K562 (cell line): Measurements from ENCODE around the gene C1orf50.

Source experiments
- CHD2 ChIP-seq: IDR thresholded peaks from 2 replicates; pipeline ENCODE4 v1.6.1; 2011; ENCODE audit warnings: low read depth, low read length
- CTCF ChIP-seq, 3 experiments: IDR thresholded peaks in 2 of 3; conservative IDR thresholded peaks in 1 of 3; 2 replicates each; pipeline ENCODE4 v1.5.1; 2011 to 2012; ENCODE audit warnings: low read length in 3 of 3, mild to moderate bottlenecking in 3 of 3, control low read depth in 2 of 3, improper control_type of control experiment in 1 of 3, inconsistent platforms in 1 of 3, low read depth in 1 of 3, mixed read lengths in 1 of 3, moderate library complexity in 1 of 3; ENCODE audit not compliant: insufficient read depth in 2 of 3
- FOXO4 ChIP-seq: fragments of 450-650 bp; formaldehyde crosslinking; IDR thresholded peaks from 2 replicates; pipeline ENCODE4 v1.4.0; 2020; ENCODE audit warnings: mild to moderate bottlenecking, moderate library complexity
- HEY1 ChIP-seq: fragments of 250-450 bp; sonication (Bioruptor Pico); IDR thresholded peaks from 2 replicates; pipeline ENCODE4 v1.5.0; 2020; ENCODE audit warnings: mild to moderate bottlenecking, moderate library complexity, borderline replicate concordance
- MLLT1 ChIP-seq, 2 experiments: fragments of 450-650 bp; IDR thresholded peaks; 2 replicates each; pipeline ENCODE4 v1.6.1; 2016
- MTA1 ChIP-seq: fragments of 450-650 bp; IDR thresholded peaks from 2 replicates; pipeline ENCODE4 v1.6.1; 2017; ENCODE audit warnings: borderline replicate concordance
- POLR2A ChIP-seq: fragments of 450-650 bp; conservative IDR thresholded peaks from 2 replicates; pipeline ENCODE4 v1.6.1; 2016
- POLR2AphosphoS2 ChIP-seq: IDR thresholded peaks from 2 replicates; pipeline ENCODE4 v1.6.1; 2012; ENCODE audit warnings: low read length, improper control_type of control experiment
- REST ChIP-seq, 2 experiments: fragments of 450-650 bp; formaldehyde crosslinking in 1 of 2; IDR thresholded peaks; 2 replicates each; pipeline versions ENCODE4 v1.4.0 to v1.6.1; 2014 to 2020; ENCODE audit warnings: mild to moderate bottlenecking in 2 of 2, borderline replicate concordance in 1 of 2, low read depth in 1 of 2
- SMARCA5 ChIP-seq: fragments of 450-650 bp; IDR thresholded peaks from 2 replicates; pipeline ENCODE4 v1.6.1; 2016
- ZBTB1 ChIP-seq: sonication (generic); formaldehyde crosslinking; IDR thresholded peaks from 2 replicates; pipeline ENCODE4 v1.8.1; 2023; ENCODE audit warnings: missing genetic modification reagents, low read depth, mild to moderate bottlenecking, borderline replicate concordance
- ZBTB5 ChIP-seq: fragments of 450-650 bp; IDR thresholded peaks from 2 replicates; pipeline ENCODE4 v1.6.1; 2017; ENCODE audit warnings: antibody characterized with exemption
- ZNF274 ChIP-seq: IDR thresholded peaks from 2 replicates; pipeline ENCODE4 v1.6.1; 2011; ENCODE audit warnings: low read depth, mild to moderate bottlenecking, low read length, moderate library complexity, borderline replicate concordance
- ZNF512 ChIP-seq: IDR thresholded peaks from 2 replicates; pipeline ENCODE4 v1.6.1; 2016; ENCODE audit warnings: missing genetic modification characterization, missing compliant biosample characterization

GRCh38 chr1:42723511-42723910 lies 43.5 kb upstream of the C1orf50 start:
- TF ChIP-seq REST (IDR thresholded peaks at IDR 0.05; ENCODE audit: borderline replicate concordance) (no peak), REST (CRISPR knock-in tag; IDR thresholded peaks at IDR 0.05; ENCODE audit: low read depth) (no peak), CTCF (IDR thresholded peaks at IDR 0.05 in 2 of 3, conservative IDR thresholded peaks at IDR 0.05 in 1 of 3; ENCODE audit: insufficient read depth in 2 of 3, low read depth in 1 of 3, low read length in 3 of 3) (no peak), SMARCA5 (no peak), ZBTB5 (no peak), ZNF274 (no peak), POLR2AphosphoS2 (no peak), POLR2A (no peak), MLLT1 (IDR thresholded peaks at IDR 0.05) (no peak), CHD2 (no peak), MTA1 (no peak), HEY1 (no peak), ZBTB1 (no peak), ZNF512 (no peak), FOXO4 (no peak)
